ENCODE results near the gene SNRPD3. TPM values are rescaled to one million over a fixed set of nuclear protein-coding genes. Genes with fewer than 3 reads are reported as not detected.

The SNRPD3 gene
- total RNA-seq, 1 donor from 2014 or later, result 96.5 TPM

- POLR2A ChIA-PET, result interaction anchor here (0.7 to 2.2 kb wide), 6 partner anchors 10 to 112 kb away, joined by 3 to 7 read pairs (median 4); partner anchors contain the start of gene ADORA2A
Observed at GRCh38 chr22:24512043-24512442, 43.8 kb upstream of the SNRPD3 start.

DNA sequence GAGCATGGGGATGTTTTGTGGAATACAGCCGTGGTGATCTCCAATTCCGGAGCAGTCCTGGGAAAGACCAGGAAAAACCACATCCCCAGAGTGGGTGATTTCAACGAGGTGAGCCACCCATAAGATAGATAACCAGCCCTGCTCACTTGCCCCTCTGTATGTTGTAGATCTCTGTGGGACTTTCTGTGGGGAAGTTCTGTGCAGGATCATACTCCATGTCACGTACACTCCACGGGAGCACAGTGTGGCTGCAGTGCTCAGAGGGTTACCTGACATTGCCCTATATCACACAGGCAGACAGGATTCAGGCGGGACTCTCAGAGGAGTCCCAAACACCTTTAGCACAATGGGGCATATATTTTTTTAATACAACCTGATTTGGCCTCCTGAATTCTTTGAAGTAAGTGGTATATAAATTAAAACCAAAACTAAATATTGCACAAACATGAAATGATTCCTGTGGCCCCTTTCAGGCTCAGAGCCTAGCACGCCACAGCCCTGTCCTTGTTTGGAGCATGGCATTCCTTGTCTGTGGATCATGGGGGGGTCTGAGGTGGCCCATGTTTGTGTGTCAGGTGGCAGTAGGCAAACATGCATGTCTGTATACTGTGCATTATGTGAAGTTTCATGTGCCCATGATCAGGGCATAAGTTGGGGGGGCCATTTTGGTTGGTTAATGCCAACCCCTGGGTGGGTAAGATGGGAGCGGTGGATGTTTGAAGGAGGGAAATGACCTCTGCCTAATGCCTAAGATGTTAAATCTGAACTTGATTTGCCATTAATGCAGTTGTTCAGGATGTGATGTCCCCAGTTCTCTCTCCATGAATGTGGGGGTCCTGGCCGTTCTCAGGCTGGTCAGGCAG lies 42.2 kb upstream of the SNRPD3 start:
- no peak overlapping the region for H3K27ac Mint-ChIP-seq
- H3K36me3 Mint-ChIP-seq (ENCODE audit: low read depth), result no peaks in the 10 kb centered on the region
- POLR2A ChIA-PET, result no interaction called here
- no peak for DNase-seq
- peaks cover 47% of the 10 kb centered on the region for H3K4me1 Mint-ChIP-seq
- intact Hi-C loops (cut with micrococcal nuclease), result no loop called here
- no peaks in the 10 kb centered on the region for H3K9me3 Mint-ChIP-seq
- no peak for TF ChIP-seq CTCF (IDR thresholded peaks at IDR 0.05)
- CTCF ChIA-PET, result interaction anchor here (2.3 kb wide), 1 partner anchor 11 kb away, joined by 9 read pairs; no protein-coding TSS in a partner anchor
- ATAC-seq (ENCODE audit: low read depth), result no peak
- H3K27me3 Mint-ChIP-seq, result no peaks in the 10 kb centered on the region
- H3K4me3 Mint-ChIP-seq, result no peak overlapping the region

More at GRCh38 chr22:24512043-24512442, 43.8 kb upstream of the SNRPD3 start:
- no peak for DNase-seq
- H3K4me1 Mint-ChIP-seq, result peaks cover 59% of the 10 kb centered on the region
- peak; percentile 42 for ATAC-seq (ENCODE audit: low read depth)
- no peaks in the 10 kb centered on the region for H3K9me3 Mint-ChIP-seq
- no peaks in the 10 kb centered on the region for H3K27me3 Mint-ChIP-seq
- CTCF ChIA-PET, result interaction anchor here (1.0 to 2.5 kb wide), 3 partner anchors 9 to 89 kb away, joined by 4 to 12 read pairs (median 4); no protein-coding TSS in a partner anchor
- no peak overlapping the region for H3K27ac Mint-ChIP-seq
- intact Hi-C loops (cut with micrococcal nuclease), result loop anchor here (1.0 kb wide), 1 partner anchor 9 kb away; no protein-coding TSS in a partner anchor
- TF ChIP-seq CTCF (IDR thresholded peaks at IDR 0.05), result no peak
- peak overlapping the region; percentile 3 for H3K4me3 Mint-ChIP-seq
- H3K36me3 Mint-ChIP-seq (ENCODE audit: low read depth), result no peaks in the 10 kb centered on the region

GRCh38 chr22:24514241-24515026 lies 41.4 kb upstream of the SNRPD3 start:
- intact Hi-C loops (cut with micrococcal nuclease), result no loop called here
- DNase-seq, result no peak
- H3K4me3 Mint-ChIP-seq, result no peak overlapping the region
- peaks cover 50% of the 10 kb centered on the region for H3K4me1 Mint-ChIP-seq
- H3K36me3 Mint-ChIP-seq (ENCODE audit: low read depth), result no peaks in the 10 kb centered on the region
- no peaks in the 10 kb centered on the region for H3K9me3 Mint-ChIP-seq
- H3K27ac Mint-ChIP-seq, result no peak overlapping the region
- no peaks in the 10 kb centered on the region for H3K27me3 Mint-ChIP-seq
- ChIA-PET POLR2A (interaction anchor here (1.6 to 1.8 kb wide), 2 partner anchors 87 to 90 kb away, joined by 4 to 6 read pairs; partner anchors contain the start of gene ADORA2A), CTCF (interaction anchor here (2.3 kb wide), 1 partner anchor 12 kb away, joined by 9 read pairs; no protein-coding TSS in a partner anchor)
- peak; percentile 36 for ATAC-seq (ENCODE audit: low read depth)
- TF ChIP-seq CTCF (IDR thresholded peaks at IDR 0.05), result no peak

DNA sequence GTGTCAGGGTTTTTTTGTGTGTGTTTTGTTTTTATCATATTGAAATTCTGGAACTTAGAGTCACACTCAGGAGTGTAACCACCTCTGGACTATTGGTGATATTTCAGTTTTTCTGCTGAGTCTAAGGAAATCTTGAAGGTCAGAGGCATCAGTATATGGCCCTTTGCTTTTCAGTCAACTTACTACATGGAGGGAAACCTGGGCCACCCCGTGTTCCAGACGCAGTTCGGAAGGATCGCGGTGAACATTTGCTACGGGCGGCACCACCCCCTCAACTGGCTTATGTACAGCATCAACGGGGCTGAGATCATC lies 40.8 kb upstream of the SNRPD3 start:
- CTCF ChIA-PET, result interaction anchor here (2.3 kb wide), 1 partner anchor 12 kb away, joined by 9 read pairs; no protein-coding TSS in a partner anchor

More for the DNA sequence above, 40.8 kb upstream of the SNRPD3 start:
- Mint-ChIP-seq H3K4me3 (no peak overlapping the region), H3K4me1 (peaks cover 50% of the 10 kb centered on the region), H3K27me3 (no peaks in the 10 kb centered on the region), H3K27ac (no peak overlapping the region), H3K36me3 (ENCODE audit: low read depth) (no peaks in the 10 kb centered on the region), H3K9me3 (no peaks in the 10 kb centered on the region)
- ATAC-seq (ENCODE audit: low read depth) (no peak), DNase-seq (no peak)
- intact Hi-C loops (cut with micrococcal nuclease), result no loop called here
- POLR2A ChIA-PET, result interaction anchor here (1.6 to 1.8 kb wide), 2 partner anchors 87 to 90 kb away, joined by 4 to 6 read pairs; partner anchors contain the start of gene ADORA2A
- TF ChIP-seq CTCF (IDR thresholded peaks at IDR 0.05), result no peak

Measured in activated B cell treated with CpG ODN at 0.5 μM for 24 hours (primary cell).